GM21737 (cell line): ENCODE measurements around the gene DISP2.

Experiments used
- ATAC-seq: cut with Tn5 transposase; IDR thresholded peaks from one replicate; pipeline ENCODE4 v1.9.1; 2021; ENCODE audit warnings: mild to moderate bottlenecking, moderate library complexity; ENCODE audit not compliant: unreplicated experiment

DISP2 gene

GRCh38 chr15:40342416-40343320, 15.4 kb upstream of the DISP2 start:
- ATAC-seq, result no peak

GRCh38 chr15:40343512-40343911, 14.5 kb upstream of the DISP2 start:
- no peak for ATAC-seq

GRCh38 chr15:40344217-40344616, 13.8 kb upstream of the DISP2 start:
- no peak for ATAC-seq

DNA sequence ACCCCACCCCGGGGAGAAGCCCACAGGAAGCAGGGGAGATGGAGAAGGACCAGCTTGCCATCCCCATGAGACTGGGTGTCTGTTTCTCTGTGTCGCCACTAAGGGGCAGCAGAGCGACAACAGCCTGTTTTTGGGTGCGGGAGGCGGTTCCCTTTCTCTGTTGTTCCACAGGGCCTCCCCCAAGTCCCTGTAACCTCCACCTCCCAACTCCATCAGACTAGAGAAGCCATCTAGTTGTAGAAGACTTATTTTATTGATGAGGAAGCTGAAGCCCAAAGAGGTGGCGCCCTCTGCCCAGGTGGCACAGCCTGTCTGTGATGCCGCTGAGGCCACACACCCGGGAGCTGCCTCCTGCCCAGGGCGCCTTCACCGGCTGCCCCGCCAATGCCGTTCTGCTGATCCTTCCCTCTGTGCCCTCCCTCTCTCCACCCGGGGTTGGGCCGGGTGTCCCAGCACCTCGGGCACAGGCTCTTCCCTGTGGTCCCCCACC, 13.3 kb upstream of the DISP2 start:
- no peak for ATAC-seq

- no peak for ATAC-seq
Measured at GRCh38 chr15:40345225-40345866, 12.7 kb upstream of the DISP2 start.

- no peak for ATAC-seq
Measured at GRCh38 chr15:40345867-40346578, 12.0 kb upstream of the DISP2 start.

DNA sequence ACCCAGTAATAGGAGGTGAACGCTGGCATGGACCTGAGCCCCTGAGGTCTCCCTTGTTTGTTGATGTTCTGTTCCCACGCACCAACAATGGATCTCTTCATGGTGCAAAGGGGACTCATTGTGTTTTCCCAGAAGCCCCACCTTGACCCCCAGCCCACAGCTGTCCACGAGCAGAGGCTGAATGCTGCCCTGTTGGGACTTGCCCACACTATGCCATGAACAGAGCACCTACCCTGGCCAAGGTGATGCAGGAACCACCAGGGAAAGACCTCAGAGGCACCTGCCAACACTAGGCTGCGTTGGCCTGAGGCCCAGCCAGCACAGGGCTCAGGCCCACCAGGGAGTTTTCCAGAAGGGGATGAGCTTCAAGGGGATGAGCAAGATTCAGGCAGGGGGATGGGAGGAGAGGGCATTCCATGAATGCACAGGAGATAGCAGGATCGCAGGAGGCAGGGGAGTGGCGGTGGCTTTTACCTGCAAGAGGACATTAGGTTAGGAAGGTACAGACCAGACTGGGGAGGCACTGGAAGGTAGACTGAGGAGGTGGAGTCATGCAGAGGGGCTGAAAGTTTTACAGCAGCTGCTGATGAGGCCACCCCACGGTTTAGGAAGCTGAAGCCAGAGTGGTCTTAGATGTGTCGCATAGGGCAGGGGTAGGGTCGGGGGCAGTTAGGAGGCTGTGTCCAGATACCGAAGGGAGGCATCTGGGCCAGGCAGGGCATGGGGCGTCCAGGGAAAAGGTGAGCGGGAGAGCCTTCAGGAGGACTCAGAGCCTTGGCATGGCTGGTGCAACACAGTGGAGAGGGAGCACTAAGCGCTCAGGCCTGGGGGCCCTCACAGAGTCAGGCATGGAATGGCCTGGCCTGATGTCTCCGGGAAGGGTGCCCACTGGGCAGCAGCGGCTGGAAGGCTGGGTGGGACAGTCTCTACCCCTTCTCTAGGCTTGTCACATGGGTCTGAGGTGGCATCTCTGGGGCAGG, 11.2 kb upstream of the DISP2 start:
- no peak for ATAC-seq

DNA sequence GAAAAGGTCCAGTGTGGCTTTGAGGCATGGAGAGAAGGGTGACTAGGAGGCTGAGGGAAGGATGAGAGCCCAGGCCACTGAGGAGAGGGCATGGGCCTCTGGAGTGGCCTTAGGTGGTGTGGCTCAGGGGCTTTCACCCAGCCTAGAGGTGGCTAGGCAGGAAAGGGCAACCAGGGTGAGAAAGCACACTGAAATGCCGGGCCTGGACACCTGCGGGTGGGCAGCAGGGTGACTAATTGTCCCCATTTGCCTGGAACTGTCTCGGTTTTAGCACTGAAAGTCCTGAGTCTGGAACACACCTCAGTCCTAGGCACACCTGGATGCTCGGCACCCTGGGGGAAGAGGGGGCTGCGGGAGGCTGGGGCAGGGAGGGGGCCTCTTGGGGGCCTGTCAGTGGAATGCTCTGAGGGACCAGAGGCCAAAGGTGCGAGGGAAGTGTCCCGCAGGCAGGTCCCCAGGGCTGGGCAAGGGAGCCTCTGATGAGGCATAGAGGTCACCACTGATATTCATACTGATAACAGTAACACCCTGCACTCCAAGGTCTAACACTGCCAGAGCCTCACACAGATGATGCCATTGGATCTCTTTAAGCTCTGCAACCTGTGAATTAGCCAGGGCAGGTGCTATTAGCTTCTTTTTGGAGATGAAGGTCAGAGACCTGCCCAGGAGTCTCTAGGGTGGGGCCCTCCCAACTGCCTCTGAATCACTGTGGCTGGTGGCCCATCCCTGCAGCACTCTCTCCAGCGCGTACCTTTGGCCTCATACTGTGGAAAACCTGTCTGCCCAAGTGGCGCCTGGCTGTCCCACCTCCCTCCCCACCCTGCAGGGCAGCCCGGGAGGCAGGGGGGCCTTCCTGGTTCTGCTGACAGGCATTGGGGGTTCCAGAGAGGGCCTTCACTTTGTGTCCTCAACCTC, 10.2 kb upstream of the DISP2 start:
- no peak for ATAC-seq

DNA sequence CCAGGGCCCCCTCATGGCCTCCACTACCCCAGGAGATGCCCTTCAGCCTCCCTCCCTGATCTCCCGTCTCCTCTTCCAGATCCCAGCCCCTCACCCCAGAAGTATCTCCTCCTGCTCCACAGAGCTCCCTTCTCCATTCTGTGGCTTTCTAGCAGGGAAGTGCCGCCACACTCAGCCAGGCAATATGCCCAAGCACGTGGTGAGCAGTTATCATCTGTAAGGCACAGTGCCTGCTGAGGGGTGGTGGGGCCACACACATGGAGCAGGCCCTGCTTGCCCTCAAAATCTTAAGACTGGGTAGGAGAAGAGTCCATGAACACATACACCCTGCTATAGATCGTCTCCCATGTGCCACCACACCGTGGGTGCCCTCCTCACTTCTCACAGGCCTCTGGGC, 9.5 kb upstream of the DISP2 start:
- ATAC-seq, result no peak

GRCh38 chr15:40349163-40349562, 8.9 kb upstream of the DISP2 start:
- ATAC-seq, result no peak

DNA sequence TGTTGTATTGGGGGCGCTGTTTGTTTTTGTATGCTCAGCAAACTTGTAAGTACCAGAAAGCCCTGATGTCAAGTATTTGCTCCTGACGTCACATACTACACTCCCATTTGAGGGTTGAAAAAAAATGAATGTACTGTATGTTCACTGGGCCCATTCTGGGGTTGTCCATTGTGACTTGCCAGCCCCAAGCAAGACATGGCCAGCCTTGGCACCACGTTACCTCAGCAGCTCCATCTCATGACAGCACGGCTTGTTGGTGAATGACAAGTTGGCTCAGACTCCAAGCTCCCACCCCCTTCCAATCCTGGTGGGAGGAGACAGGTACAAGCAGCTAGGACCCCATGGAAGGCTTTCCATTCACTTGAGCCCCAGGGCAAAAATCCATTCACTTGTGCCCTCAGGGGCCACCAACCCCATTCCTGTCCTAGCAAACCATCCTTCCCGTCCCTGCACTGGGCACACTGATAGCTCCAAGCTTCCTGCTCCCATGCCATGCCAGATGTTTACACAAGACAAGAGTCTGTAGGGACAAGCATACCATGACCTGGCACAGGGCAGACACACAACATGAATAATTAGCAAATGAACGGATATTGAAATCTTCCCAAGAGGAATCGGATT, 5.6 kb upstream of the DISP2 start:
- no peak for ATAC-seq

DNA sequence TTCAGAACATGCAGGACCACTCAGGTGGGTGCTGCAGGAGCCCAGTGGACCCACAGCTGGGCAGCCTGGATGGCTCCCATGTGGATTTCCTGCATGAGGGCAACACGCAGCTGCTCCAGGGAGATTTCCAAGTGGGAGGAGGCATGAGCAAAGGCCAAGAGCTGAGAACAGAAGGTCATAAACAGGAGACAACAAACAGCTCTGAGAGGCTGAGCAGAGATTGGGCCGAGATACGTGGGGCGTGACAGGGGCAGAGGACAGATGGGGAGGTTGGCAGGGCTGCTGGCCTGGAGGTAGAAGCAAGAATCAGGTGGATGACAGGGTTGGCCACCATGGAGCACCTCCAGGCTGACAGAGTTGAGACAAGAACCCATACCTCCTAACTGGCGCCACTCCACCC, 4.3 kb upstream of the DISP2 start:
- no peak for ATAC-seq

DNA sequence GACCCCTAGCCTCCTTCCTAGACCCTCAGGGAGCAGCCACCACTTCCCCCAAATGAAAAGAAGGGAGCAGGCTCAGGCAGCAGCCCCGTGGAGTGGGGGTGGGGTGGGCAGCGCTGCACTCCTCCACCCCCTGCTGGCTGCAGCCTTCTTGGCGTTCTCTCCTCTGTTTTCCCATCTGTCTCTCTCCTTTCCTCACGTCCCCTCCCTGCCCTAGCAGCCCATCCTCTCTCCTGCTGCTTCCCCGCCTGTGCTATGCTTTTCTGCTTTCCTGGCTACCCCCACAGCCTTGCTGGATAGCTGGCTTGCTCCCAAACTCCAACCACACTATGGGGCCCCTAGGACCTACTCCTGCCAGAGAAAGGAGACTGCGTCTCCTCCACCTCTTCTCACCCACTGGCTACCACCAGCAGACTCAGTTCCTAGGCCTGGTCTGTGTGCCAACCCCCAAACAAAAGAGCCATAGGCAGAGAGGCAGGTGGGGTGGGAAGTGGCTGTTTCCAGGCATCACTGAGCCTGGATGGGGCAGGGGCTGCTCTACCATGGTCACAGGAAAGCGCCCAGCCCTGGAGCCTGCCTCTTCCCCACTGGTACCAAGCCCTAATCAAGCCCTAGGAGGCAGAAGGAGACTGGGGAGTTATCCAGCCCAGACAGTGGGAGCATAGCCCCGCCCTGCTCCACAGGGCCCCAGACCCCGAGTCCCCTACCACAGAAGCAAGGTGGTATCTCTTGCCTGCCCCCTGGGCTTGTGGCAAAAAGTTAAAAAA, 3.4 kb upstream of the DISP2 start:
- no peak for ATAC-seq

DNA sequence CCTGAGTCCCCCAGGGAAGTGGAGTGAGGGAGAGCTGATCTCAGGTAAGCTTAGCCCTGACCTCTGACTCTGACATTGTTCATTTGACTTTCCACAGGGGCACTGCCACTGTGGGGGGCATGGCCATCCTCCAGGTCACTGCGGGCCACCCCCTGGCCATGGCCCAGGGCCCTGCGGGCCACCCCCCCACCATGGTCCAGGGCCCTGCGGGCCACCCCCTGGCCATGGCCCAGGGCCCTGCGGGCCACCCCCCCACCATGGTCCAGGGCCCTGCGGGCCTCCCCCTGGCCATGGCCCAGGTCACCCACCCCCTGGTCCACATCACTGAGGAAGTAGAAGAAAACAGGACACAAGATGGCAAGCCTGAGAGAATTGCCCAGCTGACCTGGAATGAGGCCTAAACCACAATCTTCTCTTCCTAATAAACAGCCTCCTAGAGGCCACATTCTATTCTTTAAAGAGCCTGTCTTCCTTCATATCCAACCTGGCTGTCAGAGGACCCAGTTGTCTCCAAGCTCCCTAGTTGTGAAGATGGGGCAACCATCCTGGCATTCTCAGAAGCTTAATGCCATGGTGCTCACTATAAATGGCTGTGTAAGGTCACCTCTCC, 1.9 kb upstream of the DISP2 start:
- no peak for ATAC-seq

DNA sequence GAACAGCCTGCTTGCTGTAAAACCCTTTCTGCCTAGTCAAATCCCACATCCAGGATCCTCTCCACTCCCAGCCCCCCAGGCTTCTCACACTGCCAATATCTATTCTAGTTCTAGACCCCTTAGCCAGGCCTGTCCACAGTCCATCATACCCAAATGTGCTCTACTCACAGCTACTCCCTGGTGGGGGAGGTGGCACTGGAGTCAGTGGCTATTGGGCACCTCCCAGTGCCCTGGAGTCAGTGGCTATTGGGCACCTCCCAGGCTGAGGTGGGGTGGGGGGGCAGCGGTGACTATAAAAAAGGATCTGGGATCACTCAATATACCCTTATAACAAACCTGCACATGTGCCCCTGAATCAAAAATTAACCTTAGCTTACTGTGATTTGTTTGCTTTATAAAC, 773 bp upstream of the DISP2 start:
- ATAC-seq, result no peak

- no peak for ATAC-seq
Measured at GRCh38 chr15:40358471-40359353, 693 bp downstream of the DISP2 start.

DNA sequence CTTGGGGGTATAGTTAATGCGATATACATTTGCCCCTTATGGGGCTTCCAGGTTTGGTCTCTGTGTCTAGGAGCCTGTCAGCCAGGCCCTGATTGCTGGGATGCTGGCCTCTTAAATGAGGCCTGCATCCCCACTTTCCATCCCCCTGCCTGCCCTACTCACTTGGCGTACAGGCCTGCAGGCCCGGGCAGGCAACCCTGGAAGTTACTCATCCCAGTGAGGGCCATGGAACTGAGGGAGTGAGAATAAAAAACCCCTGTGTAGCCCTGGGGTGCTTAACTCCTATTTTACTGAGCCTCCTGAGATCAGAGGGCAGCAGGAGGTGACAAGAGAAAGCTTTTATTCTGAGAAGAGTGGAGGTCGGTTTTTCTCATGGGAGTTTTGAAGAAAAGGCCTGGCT, 2.0 kb downstream of the DISP2 start:
- no peak for ATAC-seq
